ENCODE data around the gene FAAP100.

DNA sequence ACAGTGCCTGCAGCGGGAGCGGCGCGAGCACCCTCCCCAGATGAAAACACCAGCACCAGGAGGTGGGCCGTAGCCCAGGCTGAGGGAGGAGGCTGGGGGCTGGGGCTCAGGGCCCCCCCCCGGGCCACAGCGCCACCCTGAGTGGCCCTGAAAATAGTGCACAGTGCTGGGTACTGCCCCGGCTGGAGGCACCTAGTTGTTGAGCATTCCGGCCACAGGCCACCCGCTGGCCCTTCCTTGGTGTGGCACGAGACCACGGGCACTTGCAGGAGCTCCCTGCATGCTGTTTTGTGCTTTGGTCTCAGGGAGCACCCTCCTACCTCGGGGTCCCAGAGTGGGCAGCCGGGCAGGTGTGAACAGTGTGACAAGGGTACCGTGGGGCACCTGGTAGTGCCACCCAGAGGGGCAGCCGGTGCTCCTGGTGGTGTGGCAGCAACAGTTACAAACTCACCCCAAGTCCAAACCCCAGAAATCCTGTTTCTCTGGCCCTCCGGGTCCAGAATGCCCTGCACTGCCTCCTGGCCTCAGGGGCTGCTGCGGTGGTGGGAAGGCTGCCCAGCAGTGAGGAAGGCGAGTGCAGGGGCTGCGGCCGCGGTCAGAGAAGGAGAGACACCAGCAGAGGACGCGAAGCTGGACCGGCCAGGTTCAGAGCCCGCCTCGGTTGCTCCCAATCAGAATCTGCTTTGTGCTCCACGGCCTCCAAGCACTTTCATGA is 12.0 kb downstream of the FAAP100 start:
- TF ChIP-seq, protein P1, sequence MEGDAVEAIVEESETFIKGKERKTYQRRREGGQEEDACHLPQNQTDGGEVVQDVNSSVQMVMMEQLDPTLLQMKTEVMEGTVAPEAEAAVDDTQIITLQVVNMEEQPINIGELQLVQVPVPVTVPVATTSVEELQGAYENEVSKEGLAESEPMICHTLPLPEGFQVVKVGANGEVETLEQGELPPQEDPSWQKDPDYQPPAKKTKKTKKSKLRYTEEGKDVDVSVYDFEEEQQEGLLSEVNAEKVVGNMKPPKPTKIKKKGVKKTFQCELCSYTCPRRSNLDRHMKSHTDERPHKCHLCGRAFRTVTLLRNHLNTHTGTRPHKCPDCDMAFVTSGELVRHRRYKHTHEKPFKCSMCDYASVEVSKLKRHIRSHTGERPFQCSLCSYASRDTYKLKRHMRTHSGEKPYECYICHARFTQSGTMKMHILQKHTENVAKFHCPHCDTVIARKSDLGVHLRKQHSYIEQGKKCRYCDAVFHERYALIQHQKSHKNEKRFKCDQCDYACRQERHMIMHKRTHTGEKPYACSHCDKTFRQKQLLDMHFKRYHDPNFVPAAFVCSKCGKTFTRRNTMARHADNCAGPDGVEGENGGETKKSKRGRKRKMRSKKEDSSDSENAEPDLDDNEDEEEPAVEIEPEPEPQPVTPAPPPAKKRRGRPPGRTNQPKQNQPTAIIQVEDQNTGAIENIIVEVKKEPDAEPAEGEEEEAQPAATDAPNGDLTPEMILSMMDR (IDR thresholded peaks at IDR 0.05), result no peak
- TF ChIP-seq POLR2A (IDR thresholded peaks at IDR 0.05), result no peak
